Activated CD8-positive, alpha-beta memory T cell treated with anti-CD3 and anti-CD28 coated beads for 36 hours (primary cell): Measurements from ENCODE around the gene PPP6C. TPM values are rescaled to one million over a fixed set of nuclear protein-coding genes. Genes with fewer than 3 reads are reported as not detected.
"Not testable (repeated sequence)": the region's sequence is repeated elsewhere in the genome, so short reads cannot be mapped to it uniquely, and the experiment has no call there.

ENCODE experiments used
- CTCF ChIA-PET: fragments of 350-600 bp; sonication (Branson Sonifier 250); formaldehyde crosslinking; loops from one replicate; lab custom pipeline; 2021; ENCODE audit warnings: antibody characterized with exemption; lab: Charles Lee
- POLR2A ChIA-PET: fragments of 350-600 bp; sonication (Branson Sonifier 250); formaldehyde crosslinking; loops from one replicate; lab custom pipeline; 2021; ENCODE audit warnings: antibody characterized with exemption; lab: Charles Lee
- total RNA-seq, 2 experiments: library from RNA; stranded (reverse); gene quantifications; one replicate each; pipeline ENCODE4 v1.2.3, GENCODE V29; 2021

The PPP6C gene
- total RNA-seq, 2 experiments from 2014 or later: 45.1 to 51.5 TPM

DNA sequence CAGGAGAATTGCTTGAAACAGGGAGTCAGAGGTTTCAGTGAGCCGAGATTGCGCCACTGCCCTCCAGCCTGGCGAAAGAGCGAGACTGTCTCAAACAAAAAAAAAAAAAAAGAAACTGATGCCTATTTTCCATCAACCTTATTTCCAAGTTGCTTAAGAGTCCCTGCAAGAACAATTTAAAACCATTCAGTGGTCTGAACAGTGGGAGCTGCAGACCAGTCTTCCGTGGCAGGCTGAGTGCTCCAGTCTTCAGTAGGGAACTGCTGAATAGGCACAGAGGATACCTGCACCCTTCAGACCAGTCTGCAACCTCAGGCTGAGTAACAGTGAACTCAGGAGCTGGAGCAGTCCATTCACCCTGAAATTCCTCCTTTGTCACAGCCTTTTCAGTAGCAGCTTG is 4.9 kb upstream of the PPP6C start:
- CTCF ChIA-PET: interaction anchor here (0.6 kb wide), 1 partner anchor 403 kb away, joined by 4 read pairs; no protein-coding TSS in a partner anchor
- POLR2A ChIA-PET: not testable (repeated sequence)

DNA sequence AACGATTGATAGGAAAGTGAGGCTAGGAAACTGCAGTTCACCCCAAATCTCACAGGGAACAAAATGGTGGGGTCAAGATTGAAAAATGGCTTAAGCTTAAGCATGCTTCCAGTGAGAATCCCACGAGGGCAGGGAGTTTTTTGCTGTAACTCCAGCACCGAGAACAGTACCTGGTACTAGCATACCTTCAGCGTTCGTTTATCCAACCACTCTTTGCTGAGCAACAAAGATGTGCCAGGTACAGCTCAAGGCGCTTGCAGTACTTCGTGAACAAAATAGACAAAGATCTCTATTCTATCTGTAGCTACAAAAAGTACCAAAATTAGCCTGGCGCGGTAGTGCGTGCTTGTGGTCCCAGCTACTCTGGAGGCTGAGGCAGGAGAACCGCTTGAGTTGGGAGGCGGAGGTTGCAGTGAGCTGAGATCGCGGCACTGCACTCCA is 778 bp upstream of the PPP6C start:
- POLR2A ChIA-PET: interaction anchor here (0.5 to 1.2 kb wide), 5 partner anchors 9 to 320 kb away, joined by 3 to 8 read pairs (median 4); partner anchors contain the start of genes GAPVD1, HSPA5 and RABEPK
- CTCF ChIA-PET: interaction anchor here (1.7 kb wide), 1 partner anchor 9 kb away, joined by 10 read pairs; no protein-coding TSS in a partner anchor

DNA sequence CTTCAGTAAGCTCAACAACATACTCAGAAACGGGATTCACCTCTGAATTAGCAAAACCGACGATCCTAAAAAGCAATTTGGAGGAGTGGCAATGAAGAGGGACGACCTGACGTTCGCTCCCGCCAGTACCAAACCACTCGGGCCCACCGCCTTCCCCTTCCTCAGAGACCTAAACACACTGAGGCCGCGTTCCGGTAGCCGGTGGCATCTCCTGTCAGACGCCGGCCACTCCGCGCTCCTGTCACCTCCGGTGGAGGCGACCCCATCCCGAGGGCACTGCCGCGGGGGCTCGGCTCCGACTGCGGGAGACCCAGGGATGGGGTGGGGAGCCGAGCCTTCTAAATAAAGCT is 617 bp downstream of the PPP6C start:
- CTCF ChIA-PET: no interaction called here
- POLR2A ChIA-PET: interaction anchor here (0.5 to 0.8 kb wide), 2 partner anchors 10 to 63 kb away, joined by 3 to 5 read pairs; no protein-coding TSS in a partner anchor

DNA sequence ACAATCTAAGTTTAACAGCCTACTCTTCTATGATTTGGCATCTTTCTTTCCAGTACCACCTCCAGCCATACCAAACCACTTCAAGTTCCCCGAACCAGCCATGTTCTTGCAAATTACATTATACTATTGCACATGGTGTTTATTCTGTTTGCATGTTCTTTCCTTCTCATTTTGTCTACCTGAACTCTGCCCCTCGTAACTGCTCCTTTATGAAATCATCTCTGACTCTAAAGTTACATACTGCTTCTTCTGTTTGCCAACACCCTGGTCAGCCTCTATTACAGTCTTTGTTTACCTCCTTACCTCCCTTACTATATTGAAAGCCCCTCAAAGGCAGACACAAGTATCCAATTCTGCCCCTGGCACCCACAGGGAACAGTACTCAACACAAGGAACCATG is 6.0 kb downstream of the PPP6C start:
- POLR2A ChIA-PET: no interaction called here

DNA sequence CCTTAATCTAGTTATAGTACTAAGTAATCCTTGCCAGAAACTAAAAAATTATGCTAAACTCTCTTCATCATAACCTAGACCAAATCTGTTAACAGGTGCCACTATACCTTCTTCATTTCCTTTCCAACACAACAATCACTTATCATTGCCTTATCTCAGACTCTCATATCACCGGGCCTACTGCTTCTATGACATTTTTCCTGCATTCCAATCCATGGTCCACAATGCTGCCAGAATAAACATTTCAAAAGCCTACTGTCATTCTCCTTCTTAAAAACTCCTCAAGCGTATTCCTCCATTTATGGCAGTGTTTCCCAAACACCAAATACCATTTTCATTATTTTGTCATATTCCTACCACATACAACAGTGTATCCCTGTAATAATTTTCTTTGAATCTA is 6.5 kb downstream of the PPP6C start:
- ChIA-PET POLR2A (no interaction called here), CTCF (no interaction called here)

More for the DNA sequence above, 6.0 kb downstream of the PPP6C start:
- CTCF ChIA-PET: no interaction called here

DNA sequence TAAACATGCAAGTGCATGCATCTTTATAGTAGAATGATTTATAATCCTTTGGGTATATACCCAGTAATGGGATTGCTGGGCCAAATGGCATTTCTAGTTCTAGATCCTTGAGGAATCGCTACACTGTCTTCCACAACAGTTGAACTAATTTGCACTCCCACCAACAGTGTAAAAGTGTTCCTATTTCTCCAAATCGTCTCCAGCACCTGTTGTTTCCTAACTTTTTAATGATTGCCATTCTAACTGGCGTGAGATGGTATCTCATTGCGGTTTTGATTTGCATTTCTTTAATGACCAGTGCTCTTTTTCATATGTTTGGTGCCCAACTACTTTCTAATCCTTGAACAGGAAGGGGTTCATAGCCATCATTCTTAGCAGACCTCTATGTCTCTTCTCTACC is 7.8 kb downstream of the PPP6C start:
- POLR2A ChIA-PET: interaction anchor here (0.5 kb wide), 1 partner anchor 18 kb away, joined by 5 read pairs; no protein-coding TSS in a partner anchor

DNA sequence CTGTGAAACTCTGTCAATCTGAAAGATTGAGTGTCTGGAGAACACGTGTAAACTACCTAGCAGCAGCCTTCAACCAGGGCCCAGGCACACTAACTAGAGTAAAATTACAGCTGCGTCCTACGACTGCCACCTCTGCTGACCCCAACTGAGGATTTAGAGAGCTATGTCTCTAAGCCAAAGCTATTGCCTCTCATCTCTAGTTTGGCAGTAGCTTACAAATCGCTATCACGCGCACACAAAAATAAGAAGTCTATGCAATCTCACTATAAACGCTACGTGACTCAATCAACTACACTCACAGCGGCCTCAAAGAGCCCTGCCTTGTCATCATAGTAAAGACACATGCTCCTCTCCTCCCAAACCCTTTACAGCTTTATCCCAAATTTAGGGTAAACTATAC is 8.7 kb downstream of the PPP6C start:
- ChIA-PET POLR2A (no interaction called here), CTCF (no interaction called here)

More for the DNA sequence above, 7.8 kb downstream of the PPP6C start:
- CTCF ChIA-PET: not testable (repeated sequence)

DNA sequence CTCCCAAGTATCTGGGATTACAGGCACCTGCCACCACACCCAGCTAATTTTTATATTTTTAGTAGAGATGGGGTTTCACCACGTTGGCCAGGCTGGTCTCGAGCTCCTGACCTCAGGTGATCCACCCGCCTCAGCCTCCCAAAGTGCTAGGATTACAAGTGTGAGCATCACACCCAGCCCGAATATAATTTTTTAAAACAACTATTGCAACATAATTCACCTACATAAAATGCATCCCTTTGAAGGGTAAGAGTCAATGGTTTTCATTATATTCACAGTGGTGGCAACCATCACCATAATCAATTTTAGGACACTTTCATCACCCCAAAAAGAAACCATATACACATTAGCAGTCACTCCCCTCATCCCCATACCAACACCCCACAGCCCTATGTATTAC is 9.8 kb downstream of the PPP6C start:
- POLR2A ChIA-PET: not testable (repeated sequence)

DNA sequence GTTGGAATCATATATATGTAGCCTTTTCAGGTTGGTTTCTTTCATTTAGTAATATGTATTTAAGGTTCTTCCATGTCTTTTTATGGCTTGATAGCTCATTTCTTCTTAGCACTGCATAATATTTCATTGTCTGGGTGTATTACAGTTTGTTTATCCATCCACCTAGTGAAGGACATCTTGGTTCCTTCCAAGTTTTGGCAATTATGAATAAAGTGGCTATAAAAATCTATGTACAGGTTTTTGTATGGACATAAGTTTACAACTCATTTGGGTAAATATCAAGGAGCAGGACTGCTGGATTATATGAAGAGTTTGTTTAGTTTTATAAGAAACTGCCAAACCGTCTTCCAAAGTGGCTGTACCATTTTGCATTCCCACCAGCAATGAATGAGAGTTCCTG is 11.7 kb downstream of the PPP6C start:
- ChIA-PET POLR2A (no interaction called here), CTCF (no interaction called here)

More for the DNA sequence above, 9.8 kb downstream of the PPP6C start:
- CTCF ChIA-PET: interaction anchor here (1.2 kb wide), 1 partner anchor 15 kb away, joined by 4 read pairs; no protein-coding TSS in a partner anchor

DNA sequence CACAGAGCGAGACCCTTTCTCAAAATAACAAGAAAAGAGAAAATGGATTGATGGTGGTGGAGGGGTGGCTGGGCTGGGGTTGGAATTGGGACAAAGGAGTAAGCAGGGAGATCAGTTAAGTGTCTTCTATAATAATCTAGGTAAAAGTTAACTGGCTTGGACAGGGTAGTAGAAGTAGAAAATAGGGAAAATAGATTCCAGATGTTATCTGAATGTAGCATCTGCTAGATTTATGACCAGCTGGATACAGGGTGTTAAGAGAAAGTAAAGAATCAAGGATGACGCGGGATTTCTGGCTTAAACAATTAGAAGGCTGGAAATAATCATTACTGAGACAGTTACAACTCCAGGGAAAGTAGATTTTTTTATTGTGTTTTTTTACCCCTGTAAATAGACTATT is 13.0 kb downstream of the PPP6C start:
- ChIA-PET POLR2A (no interaction called here), CTCF (no interaction called here)

DNA sequence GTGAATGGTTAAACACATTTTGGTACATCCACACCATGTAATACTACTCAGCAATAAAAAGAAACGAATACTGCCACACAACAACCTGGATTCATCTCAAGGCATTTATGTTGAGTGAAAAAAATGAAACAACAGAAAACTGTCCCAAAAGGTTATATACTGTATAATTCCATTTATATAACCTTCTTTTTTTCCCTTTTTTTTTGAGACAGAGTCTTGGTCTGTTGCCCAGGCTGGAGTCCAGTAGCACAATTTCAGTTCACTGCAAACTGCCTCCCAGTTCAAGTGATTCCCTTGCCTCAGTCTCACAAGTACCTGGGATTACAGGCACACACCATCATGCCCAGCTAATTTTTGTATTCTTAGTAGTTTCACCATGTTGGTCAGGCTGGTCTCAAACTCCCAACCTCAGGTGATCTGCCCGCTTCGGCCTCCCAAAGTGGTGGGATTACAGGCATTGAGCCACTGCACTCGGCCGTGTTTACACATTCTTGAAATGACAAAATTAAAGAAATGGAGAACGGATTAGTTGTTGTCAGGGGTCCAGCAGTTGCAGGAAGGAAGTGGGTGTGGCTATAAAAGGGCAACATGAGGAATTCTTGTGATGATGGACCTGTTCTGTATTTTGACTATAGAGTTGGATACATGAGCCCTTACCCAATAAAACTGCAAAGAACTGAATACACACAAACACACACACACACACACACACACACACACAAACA is 17.4 kb downstream of the PPP6C start:
- ChIA-PET CTCF (no interaction called here), POLR2A (no interaction called here)

DNA sequence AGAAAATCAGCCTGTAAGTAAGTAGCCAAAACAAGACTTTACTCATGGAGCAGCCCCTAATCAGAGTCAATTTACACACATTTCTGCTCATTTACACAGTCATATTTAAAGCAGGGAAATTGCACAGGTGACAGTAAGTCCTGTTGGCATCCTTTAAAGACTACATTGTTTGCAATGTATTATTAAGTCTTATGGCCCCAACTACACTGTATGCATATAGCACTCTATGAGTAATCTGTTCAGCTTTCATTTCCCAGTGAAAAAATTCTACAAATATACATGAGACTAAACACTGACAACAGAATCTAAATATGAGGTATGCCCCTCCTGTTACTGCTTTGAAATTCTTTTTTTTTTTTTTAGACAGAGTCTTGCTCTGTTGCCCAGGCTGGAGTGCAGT is 19.7 kb downstream of the PPP6C start:
- ChIA-PET CTCF (interaction anchor here (0.7 kb wide), 1 partner anchor 161 kb away, joined by 3 read pairs; no protein-coding TSS in a partner anchor), POLR2A (no interaction called here)

DNA sequence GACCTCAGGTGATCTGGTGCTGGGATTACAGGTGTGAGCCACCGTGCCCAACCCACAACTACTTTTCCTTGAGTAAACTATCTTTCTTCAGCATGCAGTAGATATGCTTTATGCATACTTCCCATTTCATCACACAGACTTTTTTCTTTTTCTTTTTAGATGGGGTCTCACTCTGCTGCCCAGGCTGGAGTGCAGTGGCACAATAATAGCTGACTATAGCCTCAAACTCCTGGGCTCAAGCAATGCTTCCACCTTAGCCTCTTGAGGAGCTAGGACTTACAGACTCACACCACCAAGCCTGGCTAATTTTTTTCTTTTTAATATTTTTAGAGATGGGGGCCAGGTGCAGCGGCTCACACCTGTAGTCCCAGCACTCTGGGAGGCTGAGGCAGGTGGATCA is 22.8 kb downstream of the PPP6C start:
- CTCF ChIA-PET: interaction anchor here (0.6 kb wide), 1 partner anchor 81 kb away, joined by 4 read pairs; no protein-coding TSS in a partner anchor
- POLR2A ChIA-PET: interaction anchor here (0.7 kb wide), 1 partner anchor 182 kb away, joined by 4 read pairs; no protein-coding TSS in a partner anchor

DNA sequence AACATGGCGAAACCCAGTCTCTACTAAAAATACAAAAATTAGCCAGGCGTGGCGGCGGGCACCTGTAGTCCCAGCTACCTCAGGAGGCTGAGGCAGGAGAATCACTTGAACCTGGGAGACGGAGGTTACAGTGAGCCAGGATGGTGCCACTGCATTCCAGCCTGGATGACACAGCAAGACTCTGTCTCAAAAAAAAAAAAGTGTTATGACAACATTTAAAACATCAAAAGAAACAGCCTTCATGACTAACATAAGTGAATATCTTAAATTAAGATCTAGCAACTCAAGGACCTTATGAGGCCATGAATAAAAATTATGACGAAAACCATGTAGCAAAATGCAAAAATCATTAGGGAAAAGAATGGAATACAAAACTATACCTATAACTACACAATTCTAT is 26.7 kb downstream of the PPP6C start:
- POLR2A ChIA-PET, CTCF ChIA-PET: not testable (repeated sequence)

DNA sequence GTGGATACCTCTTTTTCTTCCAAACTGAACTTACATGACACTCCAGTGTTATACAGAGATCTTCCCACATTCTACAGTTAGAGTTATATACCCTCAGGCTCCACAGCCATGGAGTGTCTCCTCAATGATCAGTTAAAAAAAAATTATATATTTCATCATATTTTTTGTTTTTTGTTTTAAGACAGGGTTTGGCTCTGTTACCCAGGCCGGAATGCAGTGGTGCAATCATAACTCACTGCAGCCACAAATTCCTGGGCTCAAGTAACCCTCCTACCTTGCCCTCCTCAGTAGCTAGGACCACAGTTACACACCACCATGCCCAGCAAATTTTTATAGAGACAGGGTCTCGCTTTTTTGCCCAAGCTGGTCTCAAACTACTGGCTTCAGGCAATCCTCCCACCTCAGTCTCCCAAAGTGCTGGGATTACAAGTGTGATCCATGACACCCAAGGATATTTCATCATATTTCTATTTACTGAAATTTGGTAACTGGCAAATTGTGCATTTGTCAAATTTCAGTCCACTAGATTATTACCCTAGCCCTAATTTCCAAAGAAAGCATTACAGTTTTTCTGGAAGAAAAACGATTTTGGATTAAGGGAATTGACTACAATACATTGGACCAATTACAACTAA is 28.2 kb downstream of the PPP6C start:
- ChIA-PET CTCF (interaction anchor here (0.6 kb wide), 1 partner anchor 119 kb away, joined by 4 read pairs; no protein-coding TSS in a partner anchor), POLR2A (no interaction called here)

DNA sequence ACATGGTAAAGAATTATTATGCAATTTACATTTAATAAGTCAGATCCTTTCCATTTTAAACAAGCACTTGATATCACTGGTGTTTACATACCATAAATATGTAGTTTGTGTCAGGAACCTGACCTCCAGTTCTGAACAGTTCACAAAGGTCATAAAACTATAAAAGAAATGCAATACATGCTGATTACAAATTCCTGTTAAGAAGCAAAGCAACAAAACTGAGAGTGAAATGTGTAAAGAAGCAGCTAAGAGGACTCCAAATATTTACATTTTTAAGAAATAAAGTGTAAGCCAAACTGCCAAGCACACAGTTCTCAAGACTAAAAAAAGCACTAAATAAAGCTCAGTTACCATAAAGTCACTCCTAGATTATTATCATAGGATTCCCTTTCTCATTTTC is 28.9 kb downstream of the PPP6C start:
- ChIA-PET POLR2A (no interaction called here), CTCF (no interaction called here)

DNA sequence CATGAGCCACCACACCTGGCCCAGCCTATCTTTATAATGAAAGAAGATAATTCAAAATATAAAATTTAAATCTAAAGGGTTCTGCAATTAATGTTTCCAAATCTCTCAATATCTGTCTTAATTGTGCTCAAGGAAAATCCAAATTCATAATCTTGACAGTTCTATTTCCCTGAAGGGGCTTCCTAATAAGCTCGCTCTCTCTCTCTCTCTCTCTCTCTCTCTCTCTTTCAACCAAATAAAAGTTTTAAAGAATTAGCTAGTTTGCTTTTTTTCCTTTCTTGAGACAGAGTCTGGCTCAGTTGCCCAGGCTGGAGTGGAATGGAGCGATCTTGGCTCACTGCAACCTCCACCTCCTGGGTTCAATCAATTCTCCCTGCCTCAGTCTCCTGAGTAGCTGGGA is 33.1 kb downstream of the PPP6C start:
- POLR2A ChIA-PET: no interaction called here

DNA sequence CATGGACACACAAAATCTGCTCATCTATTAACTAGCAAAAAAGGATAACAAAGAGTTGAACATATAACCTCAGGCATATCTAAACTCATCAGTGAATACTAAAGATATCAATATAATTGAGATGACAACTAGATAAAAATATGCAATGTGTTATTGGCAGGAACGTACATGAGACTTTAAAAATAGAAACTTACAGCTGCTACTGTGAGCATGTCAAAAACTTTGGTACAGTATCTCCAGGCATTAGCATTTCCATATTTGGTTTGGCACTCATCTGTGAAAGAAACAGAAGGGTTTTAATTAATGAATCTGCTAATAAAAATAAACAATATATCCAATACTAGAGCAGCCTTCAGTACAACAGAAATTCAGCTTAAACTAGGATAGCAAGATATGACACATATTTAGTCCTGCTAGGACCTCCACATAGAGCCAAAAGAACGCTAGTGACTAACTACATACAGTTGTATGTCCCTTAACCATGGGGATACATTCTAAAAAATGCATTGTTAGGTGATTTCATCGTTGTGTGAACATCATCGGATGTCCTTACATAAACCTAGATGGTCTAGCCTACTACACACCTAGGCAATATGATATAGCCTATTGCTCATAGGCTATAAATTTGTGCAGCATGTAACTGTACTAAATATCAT is 35.8 kb downstream of the PPP6C start:
- POLR2A ChIA-PET: no interaction called here
- CTCF ChIA-PET: no interaction called here

More for the DNA sequence above, 33.1 kb downstream of the PPP6C start:
- CTCF ChIA-PET: no interaction called here

DNA sequence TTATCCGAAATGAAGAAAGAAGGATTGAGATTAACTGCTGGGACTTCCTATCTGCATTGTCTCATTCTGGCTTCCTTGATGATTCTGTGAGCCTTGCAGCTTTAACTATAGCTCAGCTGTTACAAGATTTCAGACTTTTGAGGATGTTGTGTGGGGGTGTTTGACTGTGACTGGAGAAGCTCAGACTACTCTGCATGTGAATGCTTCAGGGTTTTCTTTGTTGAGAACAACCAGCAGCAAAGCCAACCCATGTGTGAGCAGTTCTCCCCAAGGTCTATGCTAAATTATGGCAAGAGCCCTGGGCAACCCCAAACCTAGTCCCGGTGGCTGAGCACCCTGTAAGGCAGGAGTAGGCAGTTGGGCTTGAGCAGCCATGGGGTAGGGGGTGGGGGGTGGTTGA is 37.9 kb downstream of the PPP6C start:
- POLR2A ChIA-PET: no interaction called here

More for the DNA sequence above, 37.9 kb downstream of the PPP6C start:
- CTCF ChIA-PET: interaction anchor here (1.3 kb wide), 1 partner anchor 298 kb away, joined by 3 read pairs; the partner anchor contains the start of gene WDR38
